K562 treated with DMSO at 1 percent for 12 hours (cell line): Measurements from ENCODE around the gene CALHM5. TPM values are rescaled to one million over a fixed set of nuclear protein-coding genes. Genes with fewer than 3 reads are reported as not detected.

Experiments used
- total RNA-seq: library from RNA; unstranded; fragments of 300-600 nt; gene quantifications from 2 replicates; pipeline ENCODE4 v1.2.3, GENCODE V29; 2022; ENCODE audit not compliant: insufficient read depth

The CALHM5 gene, protein sequence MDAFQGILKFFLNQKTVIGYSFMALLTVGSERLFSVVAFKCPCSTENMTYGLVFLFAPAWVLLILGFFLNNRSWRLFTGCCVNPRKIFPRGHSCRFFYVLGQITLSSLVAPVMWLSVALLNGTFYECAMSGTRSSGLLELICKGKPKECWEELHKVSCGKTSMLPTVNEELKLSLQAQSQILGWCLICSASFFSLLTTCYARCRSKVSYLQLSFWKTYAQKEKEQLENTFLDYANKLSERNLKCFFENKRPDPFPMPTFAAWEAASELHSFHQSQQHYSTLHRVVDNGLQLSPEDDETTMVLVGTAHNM
- 0.05 TPM in 1 of 2 replicates, not detected in the other for total RNA-seq

GRCh38 chr6:116511424-116512110 lies at the start of gene CALHM5:
Gene CALHM5, plus strand, starts transcription at chr6:116511639. Its CDS starts 58 bp downstream, at chr6:116511697.

DNA sequence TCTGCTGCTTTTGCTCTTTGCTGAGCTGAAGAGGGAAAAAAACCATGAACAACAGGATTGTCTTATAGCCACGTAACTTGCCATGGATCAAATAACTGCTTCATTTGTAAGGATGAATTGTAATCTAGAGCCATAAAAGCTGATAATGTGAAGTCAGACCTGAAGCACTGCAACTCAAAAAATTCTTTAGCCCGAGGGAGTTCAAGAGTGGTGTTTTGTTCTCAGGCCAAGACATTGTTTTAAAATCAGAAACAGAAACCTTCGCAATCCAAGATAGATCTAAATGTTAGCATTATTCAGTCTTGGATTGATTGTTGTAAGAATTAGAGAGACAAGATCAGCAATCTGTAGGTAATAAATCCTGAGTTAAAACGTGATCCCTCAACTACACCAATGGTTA lies 34.2 kb downstream of the CALHM5 start, which contains the start of gene TRAPPC3L:
TRAPPC3L (minus strand) TSS at position 34 of the 400 bp plus-strand sequence. CDS start 170 bp downstream, outside the sequence.

DNA sequence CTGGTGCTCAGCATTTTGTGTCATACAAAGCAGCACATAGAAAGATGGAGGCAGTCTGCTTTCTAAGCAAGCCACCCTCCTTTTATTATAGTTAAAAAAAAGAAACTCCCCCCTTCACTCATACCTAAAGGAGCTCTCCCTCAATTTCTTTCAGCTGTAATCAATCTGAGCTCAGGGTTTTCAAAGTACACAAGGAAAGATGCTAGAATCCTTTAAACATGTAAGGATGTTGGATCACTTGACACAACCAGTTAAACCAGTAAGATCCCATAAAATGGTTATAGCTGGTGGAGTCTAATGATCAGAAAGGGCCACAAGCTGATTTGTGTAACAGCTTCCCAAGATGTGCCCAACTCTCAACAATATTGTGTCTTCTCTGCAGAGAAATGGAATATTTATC lies 42.0 kb downstream of the CALHM5 start, which contains the start of gene CALHM4:
CALHM4 (plus strand) TSS at position 301 of the 400 bp plus-strand sequence; CDS start at position 344, 43 bp downstream.

GRCh38 chr6:116570856-116571682 lies 59.6 kb downstream of the CALHM5 start, which contains the start of gene RWDD1:
Gene RWDD1, plus strand, starts transcription at chr6:116571504. Its CDS starts 79 bp downstream, at chr6:116571583.

Other genes starting within 250 kb of the CALHM5 start
- 24.7 and 48.7 TPM in 2 replicates for gene TSPYL1, start 231.7 kb upstream of the CALHM5 start, total RNA-seq
- gene DSE, start 140.7 kb upstream of the CALHM5 start, total RNA-seq = 0.44 and 1.8 TPM in 2 replicates
- gene CALHM6, start 50.3 kb upstream of the CALHM5 start, total RNA-seq = not detected in 2 replicates
- gene TRAPPC3L, start 34.0 kb downstream of the CALHM5 start, total RNA-seq = not detected in 2 replicates
- not detected in 2 replicates for gene CALHM4, start 42.1 kb downstream of the CALHM5 start, total RNA-seq
- gene RWDD1, start 59.9 kb downstream of the CALHM5 start, total RNA-seq = 28.2 and 32.6 TPM in 2 replicates
- gene RSPH4A, start 104.8 kb downstream of the CALHM5 start, total RNA-seq = not detected in 2 replicates
- 7.3 and 20.9 TPM in 2 replicates for gene ZUP1, start 157.1 kb downstream of the CALHM5 start, total RNA-seq
- 0.92 and 3.9 TPM in 2 replicates for gene KPNA5, start 169.6 kb downstream of the CALHM5 start, total RNA-seq